ENCODE measurements around the gene BDH2. TPM values are rescaled to one million over a fixed set of nuclear protein-coding genes. Genes with fewer than 3 reads are reported as not detected.

The BDH2 gene
- total and polyA plus RNA-seq, 2 donors (not counting 3 experiments of a cell fraction or from before 2014, with no cell fraction given), result 29.4 to 40.9 TPM

GRCh38 chr4:103046416-103047290, 53.0 kb downstream of the BDH2 start:
- no TSS peak for BruUV-seq (replicated peaks)
- Histone ChIP-seq H3K4me1 (ENCODE audit: control insufficient read depth, extremely low read depth, insufficient read depth, low read length) (no peaks in the 10 kb centered on the region), H3K4me3 (replicated peaks in 1 of 3; ENCODE audit: insufficient read depth in 1 of 3, low read depth in 1 of 3, low read length in 3 of 3) (no peak overlapping the region), H4K20me1 (replicated peaks; ENCODE audit: control insufficient read depth, extremely low read depth, insufficient read depth, low read length) (no peaks in the 10 kb centered on the region), H3K27me3 (ENCODE audit: control insufficient read depth in 2 of 2, insufficient read depth in 2 of 2, low read length in 2 of 2) (no peaks in the 10 kb centered on the region), H3K36me3 (ENCODE audit: control insufficient read depth in 2 of 2, extremely low read depth in 1 of 2, insufficient read depth in 2 of 2, low read length in 2 of 2) (peaks cover 0 to 6% of the 10 kb centered on the region in 2 experiments), H3K9me3 (replicated peaks; ENCODE audit: control insufficient read depth, insufficient read depth, low read length) (no peaks in the 10 kb centered on the region), H3K9ac (replicated peaks; ENCODE audit: extremely low read depth, insufficient read depth, low read length) (no peak overlapping the region), H2AFZ (ENCODE audit: low read depth, low read length) (no peak overlapping the region), H3K27ac (ENCODE audit: insufficient read depth, low read depth, low read length) (no peak overlapping the region), H3K79me2 (ENCODE audit: control insufficient read depth, insufficient read depth, low read length) (no peaks in the 10 kb centered on the region), H3K9me1 (replicated peaks; ENCODE audit: control insufficient read depth, extremely low read depth, insufficient read depth, low read length) (no peaks in the 10 kb centered on the region), H3K4me2 (ENCODE audit: insufficient read depth, low read length) (no peak overlapping the region)
- ChIA-PET CTCF (interaction anchor here (0.5 to 1.5 kb wide), 13 partner anchors 9 to 739 kb away, joined by 3 to 12 read pairs (median 4); partner anchors contain the start of gene SLC9B2), POLR2A (no interaction called here)
- TF ChIP-seq GATA2 (IDR thresholded peaks at IDR 0.05; ENCODE audit: insufficient read depth, insufficient read length, low read depth, low read length), result no peak
- TF ChIP-seq CTCF (IDR thresholded peaks at IDR 0.05; ENCODE audit: extremely low read depth in 1 of 2, insufficient read depth in 1 of 2, low read depth in 1 of 2, low read length in 2 of 2), result peak; percentile 57 to 67
- intact Hi-C loops (cut with micrococcal nuclease), result loop anchor here (2.0 to 5.0 kb wide), 2 partner anchors 28 to 46 kb away; no protein-coding TSS in a partner anchor
- dilution Hi-C loops (cut with MboI; ENCODE audit: extremely low pct_ligation_motif_present, low sequenced_read_pairs), result no loop called here
- FAIRE-seq (no peak), DNase-seq (ENCODE audit: low read depth, low spot score) (peak; percentile 44)

DNA sequence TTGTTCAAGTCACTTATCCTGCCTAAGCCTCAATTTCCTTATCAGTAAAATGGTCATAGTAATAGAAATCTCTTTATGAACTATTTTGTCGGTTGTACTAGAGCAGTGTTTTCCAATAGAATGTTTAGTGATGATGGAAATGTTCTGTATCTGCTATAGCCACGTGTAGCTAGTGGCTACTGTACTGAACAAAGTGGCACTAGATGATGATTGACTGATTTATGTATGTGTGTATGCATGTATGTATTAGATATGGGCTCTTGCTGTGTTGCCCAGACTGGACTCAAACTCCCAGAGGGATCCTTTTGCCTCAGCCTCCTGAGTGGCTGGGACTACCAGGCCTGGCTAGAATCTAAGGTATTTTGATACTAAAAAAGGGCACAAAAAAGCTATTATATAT, 55.5 kb downstream of the BDH2 start:
- ChIA-PET POLR2A (no interaction called here), CTCF (interaction anchor here (1.0 to 1.8 kb wide), 6 partner anchors 8 to 423 kb away, joined by 3 to 9 read pairs (median 4); partner anchors contain the start of gene BDH2)
- dilution Hi-C loops (cut with MboI; ENCODE audit: extremely low pct_ligation_motif_present, low sequenced_read_pairs) (no loop called here), intact Hi-C loops (cut with micrococcal nuclease) (no loop called here)
- Histone ChIP-seq H3K4me2 (ENCODE audit: insufficient read depth, low read length) (no peak overlapping the region), H3K36me3 (ENCODE audit: control insufficient read depth in 2 of 2, extremely low read depth in 1 of 2, insufficient read depth in 2 of 2, low read length in 2 of 2) (peaks cover 0 to 2% of the 10 kb centered on the region in 2 experiments), H4K20me1 (replicated peaks; ENCODE audit: control insufficient read depth, extremely low read depth, insufficient read depth, low read length) (no peaks in the 10 kb centered on the region), H3K9ac (replicated peaks; ENCODE audit: extremely low read depth, insufficient read depth, low read length) (no peak overlapping the region), H3K27ac (ENCODE audit: insufficient read depth, low read depth, low read length) (no peak overlapping the region), H3K4me3 (replicated peaks in 1 of 3; ENCODE audit: insufficient read depth in 1 of 3, low read depth in 1 of 3, low read length in 3 of 3) (no peak overlapping the region), H3K27me3 (ENCODE audit: control insufficient read depth in 2 of 2, insufficient read depth in 2 of 2, low read length in 2 of 2) (no peaks in the 10 kb centered on the region), H3K4me1 (ENCODE audit: control insufficient read depth, extremely low read depth, insufficient read depth, low read length) (no peaks in the 10 kb centered on the region), H3K79me2 (ENCODE audit: control insufficient read depth, insufficient read depth, low read length) (no peaks in the 10 kb centered on the region), H2AFZ (ENCODE audit: low read depth, low read length) (no peak overlapping the region), H3K9me3 (replicated peaks; ENCODE audit: control insufficient read depth, insufficient read depth, low read length) (no peaks in the 10 kb centered on the region), H3K9me1 (replicated peaks; ENCODE audit: control insufficient read depth, extremely low read depth, insufficient read depth, low read length) (no peaks in the 10 kb centered on the region)
- DNase-seq (ENCODE audit: low read depth, low spot score) (no peak), FAIRE-seq (no peak)
- TF ChIP-seq JUN (IDR thresholded peaks at IDR 0.05; ENCODE audit: borderline replicate concordance, insufficient read depth, insufficient read length, low read depth) (no peak), CTCF (IDR thresholded peaks at IDR 0.05; ENCODE audit: extremely low read depth in 1 of 2, insufficient read depth in 1 of 2, low read depth in 1 of 2, low read length in 2 of 2) (no peak), EZH2 (IDR thresholded peaks at IDR 0.05; ENCODE audit: borderline replicate concordance, low read depth, low read length, severe bottlenecking) (no peak), POLR2A (IDR thresholded peaks at IDR 0.05; ENCODE audit: low read depth, low read length) (no peak), POLR2AphosphoS5 (IDR thresholded peaks at IDR 0.05; ENCODE audit: insufficient read depth, low read depth, low read length) (no peak), MYC (IDR thresholded peaks at IDR 0.05; ENCODE audit: low read depth, low read length) (no peak), FOS (IDR thresholded peaks at IDR 0.05; ENCODE audit: borderline replicate concordance, insufficient read depth, low read length) (no peak)
- TF ChIP-seq, protein P1, sequence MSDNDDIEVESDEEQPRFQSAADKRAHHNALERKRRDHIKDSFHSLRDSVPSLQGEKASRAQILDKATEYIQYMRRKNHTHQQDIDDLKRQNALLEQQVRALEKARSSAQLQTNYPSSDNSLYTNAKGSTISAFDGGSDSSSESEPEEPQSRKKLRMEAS (IDR thresholded peaks at IDR 0.05; ENCODE audit: insufficient read depth, insufficient read length), result no peak
- BruUV-seq (replicated peaks), result no TSS peak
